GM18498 (cell line): ENCODE results near the gene MBOAT2.

Source experiments
- ATAC-seq: cut with Tn5 transposase; IDR thresholded peaks from one replicate; pipeline ENCODE4 v1.9.1; 2021; ENCODE audit warnings: mild to moderate bottlenecking, moderate library complexity; ENCODE audit not compliant: unreplicated experiment

Gene MBOAT2

DNA sequence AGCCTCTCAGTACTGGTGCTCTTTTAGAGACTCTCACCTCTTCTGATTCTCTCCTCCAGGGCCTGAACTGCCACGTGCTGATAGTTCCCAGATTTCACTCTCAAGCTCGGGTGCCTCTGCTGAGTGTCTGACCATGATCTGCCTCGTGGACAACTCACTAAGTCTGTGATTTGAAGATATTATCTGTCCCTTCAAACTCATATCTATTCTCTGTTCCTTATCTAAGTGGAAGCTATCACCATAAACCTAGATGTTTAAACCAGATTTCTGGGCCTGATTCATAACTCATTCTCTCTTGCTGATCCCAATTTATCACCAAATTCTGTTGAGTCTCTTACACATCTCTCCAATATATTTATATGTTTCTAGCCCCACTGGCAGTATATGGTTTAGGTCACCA lies 136.1 kb downstream of the MBOAT2 start:
- ATAC-seq, result no peak

DNA sequence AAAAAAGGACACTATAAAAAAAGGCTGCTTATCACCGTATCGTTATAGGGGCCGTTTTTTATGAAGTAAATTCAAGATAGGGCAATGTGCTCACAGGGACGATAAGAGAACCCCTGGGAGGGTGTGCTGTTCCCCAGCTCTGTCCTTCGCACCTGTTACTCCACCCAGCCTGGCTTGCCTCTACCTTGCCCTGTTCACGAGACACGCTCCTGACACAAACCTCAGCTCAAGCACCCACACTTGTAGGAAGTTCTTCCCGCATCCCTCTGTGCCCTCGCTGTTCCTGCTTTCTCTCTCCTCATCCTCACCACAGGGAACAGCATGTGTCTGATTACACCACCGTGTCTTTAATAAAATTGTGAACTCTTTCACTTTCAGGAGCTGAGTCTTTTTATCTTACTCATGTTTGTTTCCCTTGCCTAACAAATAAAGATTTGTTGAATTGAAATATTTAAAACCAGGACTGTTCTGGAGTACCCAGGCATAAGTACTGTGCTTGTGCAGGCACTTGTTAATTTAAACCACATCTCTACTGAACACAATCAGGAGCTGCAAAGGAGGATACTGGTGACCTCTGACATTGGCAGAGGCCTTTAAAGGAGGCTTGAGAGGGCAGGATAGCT lies 140.0 kb downstream of the MBOAT2 start:
- no peak for ATAC-seq

DNA sequence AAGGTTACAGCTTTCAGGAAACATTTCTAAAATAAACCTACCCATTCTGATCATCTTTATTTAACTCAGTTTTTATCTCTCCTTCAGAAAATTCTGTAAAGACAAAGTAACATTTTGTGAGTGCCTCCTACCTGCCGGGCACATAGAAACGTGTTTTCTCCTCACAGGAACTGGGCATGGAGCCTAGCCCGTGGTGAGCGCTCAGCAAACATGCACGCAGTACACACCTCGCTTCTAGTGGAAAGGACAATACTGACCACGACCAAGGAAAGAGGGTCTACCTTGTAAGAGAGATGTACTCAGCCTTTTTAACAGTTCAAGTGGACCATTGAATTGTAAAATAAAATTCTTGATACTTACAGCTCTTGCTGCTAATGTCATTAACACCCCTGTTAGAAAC lies 141.3 kb downstream of the MBOAT2 start:
- ATAC-seq, result no peak

DNA sequence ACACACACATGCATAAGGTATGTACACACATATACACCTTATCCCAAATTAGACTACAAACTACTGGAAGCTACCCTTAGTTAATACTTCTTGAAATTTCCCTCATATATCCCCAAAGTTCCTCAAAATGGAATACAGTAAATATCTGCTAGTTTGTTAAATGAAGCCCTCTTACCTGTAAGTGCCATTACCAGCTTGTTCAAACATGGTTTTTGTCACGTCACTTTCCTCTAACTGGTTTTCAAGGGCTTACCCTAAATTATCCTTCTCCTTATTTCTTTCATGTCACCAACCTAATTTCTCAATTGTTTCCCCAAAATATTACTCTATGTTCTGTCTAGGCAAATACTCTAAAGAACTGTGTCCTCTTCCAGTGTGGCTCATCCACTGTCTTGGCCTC lies 141.7 kb downstream of the MBOAT2 start:
- no peak for ATAC-seq

DNA sequence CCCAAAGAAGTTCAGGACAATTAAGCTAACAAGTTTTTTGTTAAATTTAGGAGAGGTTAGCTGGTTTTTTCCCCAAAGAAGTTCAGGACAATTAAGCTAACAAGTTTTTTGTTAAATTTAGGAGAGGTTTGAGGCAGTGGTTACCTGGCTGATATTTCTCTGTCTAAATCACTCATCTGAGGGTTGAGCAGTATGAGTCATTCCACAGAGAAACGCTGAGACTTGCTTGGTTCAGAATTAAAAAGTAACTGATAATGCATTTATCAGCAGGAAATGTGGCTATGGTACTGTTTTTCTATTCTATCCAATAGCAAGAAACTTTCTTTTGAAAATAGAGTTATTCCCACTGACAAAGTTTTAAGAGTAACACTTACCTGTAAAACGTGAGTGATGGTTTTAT lies 143.2 kb downstream of the MBOAT2 start:
- ATAC-seq, result no peak

DNA sequence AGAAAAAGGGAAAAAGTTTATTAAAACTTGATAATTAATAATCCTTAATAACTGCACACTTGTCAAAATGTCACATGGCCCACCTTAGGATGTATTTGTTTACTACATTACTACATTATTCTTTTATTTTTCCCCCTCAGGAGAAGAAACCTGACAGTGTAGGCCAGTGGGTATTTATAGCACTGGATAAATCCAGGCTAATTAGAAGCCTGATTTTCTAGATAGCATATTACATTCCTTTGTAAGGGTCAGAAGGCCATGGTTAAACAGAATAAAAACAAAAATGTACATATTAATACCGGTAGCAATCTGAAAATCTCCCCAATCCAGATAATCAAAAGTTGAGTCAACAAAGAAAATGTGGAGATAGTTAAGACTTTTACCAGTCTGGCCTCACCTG lies 144.6 kb downstream of the MBOAT2 start:
- ATAC-seq, result no peak

DNA sequence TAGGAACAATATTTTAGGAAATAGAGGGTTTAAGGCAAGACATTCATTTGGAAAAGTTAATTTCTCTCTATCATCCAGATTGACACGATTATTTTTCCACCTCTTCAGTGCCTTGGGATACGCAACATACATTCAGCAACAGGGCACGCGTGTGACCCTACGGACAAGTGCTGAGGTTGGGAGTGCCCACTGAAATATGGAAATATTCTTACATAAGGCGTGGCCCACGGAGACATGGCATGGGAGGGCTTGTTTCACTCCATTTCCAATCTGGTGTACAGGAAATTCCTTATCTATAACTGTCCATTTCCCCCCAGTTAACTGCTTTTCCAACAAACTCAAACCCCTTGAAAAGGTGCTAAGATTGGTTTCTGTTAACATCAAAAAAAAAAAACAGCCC lies 145.2 kb downstream of the MBOAT2 start:
- ATAC-seq, result no peak

DNA sequence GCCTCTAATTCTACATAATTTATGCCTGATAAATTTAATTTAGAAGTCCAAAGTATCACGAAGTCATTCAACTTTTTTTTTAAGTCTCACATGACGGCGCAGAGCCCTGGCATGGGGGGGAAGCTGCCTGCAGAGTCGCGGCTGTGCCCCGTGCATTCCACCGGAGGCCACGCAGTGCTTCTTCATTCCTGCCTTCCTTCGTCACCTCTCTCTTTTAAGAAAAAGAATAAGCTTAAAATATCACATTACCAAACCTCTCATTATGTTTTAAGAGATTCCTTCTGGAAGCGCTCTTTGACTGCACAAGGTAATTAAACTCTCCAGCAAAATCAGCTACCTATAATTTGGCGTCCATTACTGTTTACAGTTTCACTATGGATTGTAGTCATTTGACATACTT lies 145.8 kb downstream of the MBOAT2 start:
- no peak for ATAC-seq

DNA sequence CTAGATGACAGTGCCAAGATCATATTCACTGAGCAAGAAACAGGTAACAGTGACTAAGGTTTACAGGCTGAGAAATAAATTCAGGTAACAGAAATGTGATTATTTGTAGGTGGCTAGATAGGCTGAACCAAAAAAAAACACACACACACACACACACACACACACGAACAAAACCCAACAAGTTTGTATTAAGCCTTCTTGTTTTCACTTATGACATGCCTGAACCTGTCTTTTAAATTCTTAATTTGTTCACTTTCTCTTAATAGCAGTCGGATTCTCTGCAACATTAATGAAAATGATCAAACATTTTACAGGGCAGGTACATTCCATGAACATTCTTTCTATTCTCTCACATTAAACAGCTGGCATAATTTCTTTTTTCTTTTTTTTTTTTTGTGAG lies 147.3 kb downstream of the MBOAT2 start:
- ATAC-seq, result no peak

DNA sequence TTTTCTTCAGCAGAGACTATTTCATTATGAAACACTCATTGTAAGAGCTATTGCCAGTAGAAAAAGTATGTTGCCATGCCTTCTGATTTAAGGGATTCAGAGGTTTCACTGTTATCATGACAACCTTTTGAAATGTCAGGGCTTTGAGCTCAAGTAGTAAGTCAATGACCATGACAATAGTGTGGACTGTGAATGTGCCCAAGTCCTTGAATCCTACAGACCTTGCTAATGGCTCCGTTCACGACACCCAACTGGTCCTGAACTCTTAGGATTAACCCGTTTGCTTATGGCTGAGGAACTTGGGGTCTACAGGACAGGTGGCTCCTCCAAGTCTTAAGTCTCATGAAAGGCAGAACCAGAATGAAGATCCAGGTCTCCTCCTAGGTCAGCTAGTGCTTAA lies 148.5 kb downstream of the MBOAT2 start:
- ATAC-seq, result no peak

DNA sequence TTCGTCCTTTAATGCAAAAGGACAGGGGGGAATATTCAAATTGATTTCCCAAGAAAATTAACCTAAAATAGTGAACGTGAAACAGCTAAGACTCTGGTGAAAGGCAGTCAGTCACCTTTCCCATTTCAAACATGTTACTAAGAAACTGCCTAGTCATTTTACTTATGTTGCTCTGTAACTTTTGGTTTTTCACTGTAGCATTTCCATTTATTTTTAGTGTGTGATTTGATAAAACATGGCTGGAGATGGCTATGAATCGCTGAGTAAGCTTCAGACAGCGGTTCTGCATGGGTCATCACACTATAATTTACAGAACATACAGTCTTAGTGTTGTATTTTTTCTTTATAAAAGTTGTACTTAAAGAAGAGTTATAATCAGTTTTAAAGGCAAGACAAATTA lies 150.1 kb downstream of the MBOAT2 start:
- no peak for ATAC-seq

DNA sequence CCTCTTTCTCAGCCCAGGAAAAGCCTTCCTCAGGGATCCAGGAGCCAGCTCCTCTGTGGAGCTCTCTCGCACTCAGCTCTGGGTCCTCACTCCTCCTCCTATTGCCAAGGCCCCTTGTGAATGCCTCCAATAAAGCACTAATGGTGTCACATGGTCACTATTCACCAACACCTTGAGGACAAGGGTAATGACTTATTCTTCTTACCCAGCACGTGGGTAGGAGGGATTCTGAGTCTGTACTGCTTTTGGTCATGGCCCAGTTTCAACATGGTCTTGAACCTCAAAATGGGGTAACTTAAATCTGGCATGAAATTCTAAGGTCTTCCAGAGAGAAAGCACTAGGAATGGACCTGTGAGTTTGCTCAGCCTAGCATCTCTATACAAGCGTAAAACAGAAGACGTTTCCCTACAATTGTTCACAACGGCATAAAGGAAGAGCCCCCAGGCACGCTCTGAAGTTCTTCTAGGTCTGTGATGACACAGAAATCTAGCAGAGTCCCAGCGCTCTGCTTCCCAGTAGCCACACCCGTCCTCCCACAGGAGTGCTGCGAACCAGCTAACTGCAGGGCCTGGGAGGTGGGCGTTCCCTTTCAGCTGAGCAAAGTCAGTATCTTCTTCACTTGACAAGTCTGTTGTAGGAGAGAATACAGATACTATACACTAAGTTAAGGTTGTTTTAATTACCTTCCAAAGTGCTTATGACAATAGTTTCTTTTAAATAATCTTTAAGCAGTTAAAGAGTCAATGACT lies 151.5 kb downstream of the MBOAT2 start:
- ATAC-seq, result no peak

DNA sequence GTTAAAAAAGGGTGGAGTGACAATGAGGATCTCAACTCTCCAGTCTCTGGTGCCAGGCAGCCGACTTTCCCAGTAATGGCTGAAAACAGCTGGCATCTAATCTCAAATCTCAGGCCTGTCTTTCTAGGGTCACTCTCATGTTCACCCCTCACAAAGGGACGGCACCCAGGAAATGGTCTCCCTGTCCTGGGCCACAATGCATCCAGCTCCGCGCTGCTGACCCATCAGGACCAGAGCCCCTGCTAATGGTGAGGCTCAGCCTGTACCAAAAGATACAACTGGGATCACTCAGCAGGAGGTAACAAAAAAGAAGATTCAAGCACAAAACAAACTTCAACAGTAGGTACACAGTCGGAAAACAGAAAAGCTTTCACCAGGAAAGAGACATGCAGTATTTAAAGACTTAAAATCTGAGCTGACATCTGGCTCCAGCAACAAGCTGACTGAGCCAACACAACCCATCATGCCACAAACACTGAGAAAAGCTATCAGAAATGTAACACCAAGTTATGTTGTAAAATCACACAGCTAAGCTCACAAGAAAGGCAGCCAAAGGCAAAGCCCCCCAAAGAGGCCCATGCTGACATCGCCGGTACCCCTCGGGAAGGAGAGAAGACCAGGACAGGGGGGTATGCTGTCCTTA lies 152.5 kb downstream of the MBOAT2 start:
- ATAC-seq, result no peak

DNA sequence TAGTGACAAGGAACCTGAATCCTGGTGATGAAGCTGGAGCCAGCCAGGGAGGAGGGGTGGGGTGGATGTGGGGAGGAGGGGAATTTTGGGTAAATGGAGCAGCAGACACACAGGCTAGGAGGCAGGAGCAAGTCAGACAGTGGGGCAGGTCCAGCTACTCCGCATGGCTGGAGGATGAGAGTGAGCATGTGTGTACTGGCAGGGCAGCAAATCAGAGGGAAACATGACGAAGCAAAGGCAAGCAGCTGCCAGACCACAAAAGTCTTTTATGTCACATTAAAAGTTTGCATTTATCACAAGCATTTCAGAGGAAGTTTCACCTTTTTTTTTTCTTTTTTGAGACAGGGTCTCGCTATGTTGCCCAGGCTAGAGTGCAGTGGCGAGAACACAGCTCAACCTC lies 154.2 kb downstream of the MBOAT2 start:
- ATAC-seq, result no peak

DNA sequence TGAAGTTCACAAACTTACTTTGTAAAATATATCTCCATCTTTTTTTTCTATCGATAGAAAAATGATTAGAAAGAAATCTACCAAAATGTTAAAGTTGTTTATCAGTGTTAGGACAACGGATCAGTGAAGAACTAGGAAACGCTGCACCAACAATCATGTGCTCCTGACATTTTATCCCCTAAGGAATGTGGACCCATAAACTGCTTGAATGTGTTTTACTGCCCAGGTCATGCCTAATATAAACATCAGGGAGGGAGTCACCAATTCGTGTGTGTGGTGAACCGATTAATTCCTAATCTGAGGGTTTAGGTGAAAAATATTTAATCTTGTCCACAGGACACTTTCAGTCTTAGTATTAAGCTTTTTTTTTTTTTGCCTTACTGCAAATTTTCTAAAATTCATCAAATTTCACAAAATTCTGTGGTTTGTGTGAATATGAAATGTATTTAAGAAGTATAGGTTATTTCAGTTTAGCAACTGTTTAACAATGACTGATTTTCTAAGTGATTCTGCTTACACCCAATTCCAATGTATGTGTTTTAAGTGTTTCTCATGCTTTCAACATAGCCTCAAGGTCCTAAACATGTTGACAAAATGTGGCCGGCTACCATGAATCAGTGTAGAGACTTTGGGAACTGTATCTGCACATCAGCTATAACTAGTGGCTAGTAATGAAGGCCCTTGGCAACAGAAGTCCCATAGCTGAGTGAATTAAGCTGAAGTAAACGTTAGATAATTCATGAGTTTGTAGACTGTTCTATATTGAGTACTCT lies 155.0 kb downstream of the MBOAT2 start:
- ATAC-seq, result no peak

DNA sequence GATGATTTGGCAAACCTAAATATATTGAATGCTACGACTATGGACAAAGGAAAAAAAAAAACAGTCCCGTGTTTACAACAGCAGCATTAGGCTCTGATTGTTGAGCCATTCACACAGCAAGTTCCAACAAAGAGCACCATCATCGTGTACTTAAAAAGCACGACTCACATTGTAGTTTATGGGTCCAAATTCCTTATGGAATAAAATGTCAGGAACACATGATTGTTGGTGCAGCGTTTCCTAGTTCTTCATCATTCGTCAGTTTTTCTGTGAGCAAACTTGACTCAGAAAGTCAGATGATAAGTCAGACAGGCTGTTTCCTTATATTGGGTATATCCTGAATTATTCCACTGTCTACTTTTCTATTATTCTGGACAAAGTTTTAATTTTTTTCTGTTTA lies 156.1 kb downstream of the MBOAT2 start:
- no peak for ATAC-seq

DNA sequence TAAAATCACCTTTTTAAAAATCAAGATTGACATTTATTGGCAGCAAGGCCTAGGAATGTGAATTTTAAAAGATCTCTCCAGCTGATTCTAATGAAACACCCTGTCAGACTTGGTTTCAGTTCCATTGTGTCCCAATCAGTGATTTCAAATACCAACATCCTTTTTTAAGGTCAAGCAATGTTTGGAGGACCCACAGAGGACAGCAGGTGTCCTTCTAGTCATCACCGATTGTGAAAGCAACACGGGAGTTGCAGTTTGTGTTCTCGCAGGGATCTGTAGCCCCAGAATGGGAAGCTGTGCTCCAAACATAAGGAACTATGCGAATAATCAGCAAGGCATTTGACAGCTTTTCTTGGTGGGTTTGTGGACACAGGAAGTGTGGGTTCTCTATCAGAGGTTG lies 161.6 kb downstream of the MBOAT2 start:
- no peak for ATAC-seq

DNA sequence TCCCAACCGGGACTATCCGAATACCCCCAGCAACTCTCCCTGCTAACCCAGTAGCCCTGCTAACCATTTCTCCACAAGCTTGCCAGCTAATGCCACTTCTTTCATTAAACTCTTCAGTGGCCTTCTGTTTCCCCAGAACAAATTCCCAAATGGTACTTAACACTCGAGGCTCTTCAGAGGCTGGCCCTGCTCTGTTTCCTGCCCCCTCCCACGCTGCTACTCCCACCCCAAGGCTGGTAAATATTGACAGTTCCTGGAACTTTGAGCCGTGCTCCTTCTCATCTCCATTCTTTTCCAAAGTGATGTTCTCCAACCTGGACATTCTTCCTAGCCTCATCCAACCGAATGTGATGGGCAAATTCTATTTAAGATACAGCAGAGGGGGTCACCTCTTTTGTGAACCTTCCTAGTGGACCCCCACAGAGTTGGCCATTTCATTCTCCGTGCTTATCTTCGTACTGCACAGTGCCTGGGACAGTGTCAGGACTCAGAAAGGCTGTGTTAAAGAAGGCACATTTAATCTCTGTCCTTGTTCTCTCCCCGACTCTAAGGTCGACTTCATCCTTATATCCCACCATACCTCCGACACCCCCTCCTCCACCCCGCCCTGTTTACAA lies 162.9 kb downstream of the MBOAT2 start:
- no peak for ATAC-seq

DNA sequence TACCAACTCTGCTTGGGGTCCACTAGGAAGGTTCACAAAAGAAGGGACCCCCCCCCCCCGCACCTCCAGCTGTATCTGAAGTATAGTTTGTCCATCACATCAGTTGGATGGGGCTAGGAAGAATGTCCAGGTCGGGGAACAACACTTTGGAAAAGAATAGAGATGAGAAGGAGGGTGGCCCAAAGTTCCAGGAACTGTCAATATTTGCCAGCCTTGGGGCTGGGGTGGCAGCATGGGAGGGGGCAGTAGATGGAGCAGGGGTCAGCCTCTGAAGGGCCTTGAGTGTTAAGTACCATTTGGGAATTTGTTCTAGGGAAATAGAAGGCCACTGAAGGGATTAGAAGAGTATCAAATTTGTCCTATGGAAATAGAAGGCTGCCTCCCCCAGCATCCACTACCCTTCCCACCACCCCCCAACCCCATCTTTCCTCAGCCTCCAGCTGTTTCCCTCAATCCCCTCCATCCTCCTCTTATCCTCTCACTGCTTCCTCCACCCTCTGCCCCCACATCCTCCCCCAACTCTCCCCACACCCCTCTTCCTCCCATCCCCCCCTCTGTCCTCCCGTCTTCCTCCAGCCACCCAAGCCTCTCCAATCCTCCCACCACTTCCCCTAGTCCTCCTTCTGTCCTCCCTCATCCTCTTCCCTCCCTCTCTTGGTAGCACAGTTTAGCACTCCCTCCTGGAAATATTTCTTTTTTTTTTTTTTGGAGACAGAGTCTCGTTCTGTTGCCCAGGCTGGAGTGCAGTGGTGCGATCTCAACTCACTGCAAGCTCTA lies 164.1 kb downstream of the MBOAT2 start:
- ATAC-seq, result no peak

DNA sequence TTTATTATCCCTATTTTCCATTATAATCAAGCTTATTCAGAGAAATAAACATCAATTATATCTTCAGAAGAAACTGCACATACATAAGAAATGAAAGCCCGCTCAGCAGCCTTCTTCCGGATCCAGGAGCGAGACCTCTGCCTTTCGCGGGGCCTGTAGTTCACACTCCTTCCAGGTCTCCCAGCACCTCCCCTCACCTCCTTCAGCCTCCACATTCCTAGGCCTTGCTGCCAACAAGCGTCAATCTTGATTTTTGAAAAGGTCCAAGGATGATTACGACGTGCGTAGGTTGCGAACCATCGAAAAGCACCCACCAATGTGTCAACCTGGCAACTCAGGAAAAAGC lies 165.7 kb downstream of the MBOAT2 start:
- ATAC-seq, result peak; percentile 8
